HepG2 (cell line): Measurements from ENCODE around the gene RGSL1. TPM values are rescaled to one million over a fixed set of nuclear protein-coding genes. Genes with fewer than 3 reads are reported as not detected.

ENCODE experiments used
- AKAP8 ChIP-seq: sonication (generic); formaldehyde crosslinking; IDR thresholded peaks from 2 replicates; pipeline ENCODE4 v1.5.1; 2020; ENCODE audit warnings: mild to moderate bottlenecking, missing genetic modification reagents
- ATF1 ChIP-seq: IDR thresholded peaks from 2 replicates; pipeline ENCODE4 v1.6.1; 2016; ENCODE audit warnings: mild to moderate bottlenecking, control low read depth
- CCAR2 ChIP-seq: fragments of 200-400 bp; formaldehyde crosslinking; optimal IDR thresholded peaks from 2 replicates; pipeline ENCODE3; 2018; ENCODE audit warnings: low read depth, mild to moderate bottlenecking, low read length, moderate library complexity
- FOXJ3 ChIP-seq: sonication (generic); formaldehyde crosslinking; IDR thresholded peaks from 2 replicates; pipeline ENCODE4 v1.4.0; 2020; ENCODE audit warnings: missing genetic modification reagents, mild to moderate bottlenecking, borderline replicate concordance
- FOXO1 ChIP-seq: sonication (generic); formaldehyde crosslinking; IDR thresholded peaks from 2 replicates; pipeline ENCODE4 v1.4.0; 2020; ENCODE audit warnings: missing genetic modification reagents
- HNF1B ChIP-seq: sonication (generic); formaldehyde crosslinking; IDR thresholded peaks from 2 replicates; pipeline ENCODE4 v1.5.1; 2020; ENCODE audit warnings: mild to moderate bottlenecking, moderate library complexity, missing genetic modification reagents
- HNRNPL ChIP-seq: fragments of 200-400 bp; formaldehyde crosslinking; IDR thresholded peaks from 2 replicates; pipeline ENCODE4 v1.6.1; 2017; ENCODE audit warnings: mild to moderate bottlenecking, low read depth, low read length
- HNRNPUL1 ChIP-seq: fragments of 200-400 bp; formaldehyde crosslinking; IDR thresholded peaks from 2 replicates; pipeline ENCODE4 v1.6.1; 2017; ENCODE audit warnings: low read depth, mild to moderate bottlenecking, low read length, moderate library complexity
- JDP2 ChIP-seq: sonication (generic); formaldehyde crosslinking; IDR thresholded peaks from 2 replicates; pipeline ENCODE4 v1.8.1; 2022; ENCODE audit warnings: missing genetic modification reagents, borderline replicate concordance
- JUNB ChIP-seq: sonication (generic); formaldehyde crosslinking; IDR thresholded peaks from 2 replicates; pipeline ENCODE4 v1.8.0; 2022; ENCODE audit warnings: missing genetic modification reagents, mild to moderate bottlenecking, borderline replicate concordance
- KMT2B ChIP-seq: IDR thresholded peaks from 2 replicates; pipeline ENCODE4 v1.6.1; 2016; ENCODE audit warnings: missing genetic modification reagents, missing compliant biosample characterization
- NFE2L1 ChIP-seq: sonication (generic); formaldehyde crosslinking; IDR thresholded peaks from 2 replicates; pipeline ENCODE4 v1.4.0; 2020; ENCODE audit warnings: missing genetic modification reagents, mild to moderate bottlenecking, borderline replicate concordance
- PPARG ChIP-seq: conservative IDR thresholded peaks from 2 replicates; pipeline ENCODE4 v1.6.1; 2016; ENCODE audit warnings: missing biosample characterization, missing genetic modification reagents
- RFXANK ChIP-seq: IDR thresholded peaks from 2 replicates; pipeline ENCODE4 v1.6.1; 2016
- SPEN ChIP-seq: sonication (generic); formaldehyde crosslinking; IDR thresholded peaks from 2 replicates; pipeline ENCODE4 v1.5.1; 2020; ENCODE audit warnings: low read depth, mild to moderate bottlenecking, missing genetic modification reagents
- TARDBP ChIP-seq: sonication (generic); formaldehyde crosslinking; IDR thresholded peaks from 2 replicates; pipeline ENCODE4 v1.8.0; 2022; ENCODE audit warnings: mild to moderate bottlenecking, missing genetic modification reagents
- YEATS4 ChIP-seq: sonication (generic); formaldehyde crosslinking; IDR thresholded peaks from 2 replicates; pipeline ENCODE4 v1.4.0; 2020; ENCODE audit warnings: missing genetic modification reagents, borderline replicate concordance
- ZBTB21 ChIP-seq: sonication (generic); formaldehyde crosslinking; IDR thresholded peaks from 2 replicates; pipeline ENCODE4 v1.4.0; 2020; ENCODE audit warnings: missing genetic modification reagents
- ZKSCAN8 ChIP-seq: IDR thresholded peaks from 2 replicates; pipeline ENCODE4 v1.6.1; 2016; ENCODE audit warnings: borderline replicate concordance, missing genetic modification reagents, missing compliant biosample characterization
- ZNF264 ChIP-seq: sonication (generic); formaldehyde crosslinking; IDR thresholded peaks from 2 replicates; pipeline ENCODE4 v1.4.0; 2020; ENCODE audit warnings: missing genetic modification reagents
- ZNF282 ChIP-seq: fragments of 450-650 bp; IDR thresholded peaks from 2 replicates; pipeline ENCODE4 v1.6.1; 2018; ENCODE audit not compliant: partially characterized antibody
- ZNF326 ChIP-seq: sonication (generic); formaldehyde crosslinking; IDR thresholded peaks from 2 replicates; pipeline ENCODE4 v1.4.0; 2020; ENCODE audit warnings: missing genetic modification reagents, borderline replicate concordance
- ZNF431 ChIP-seq: sonication (generic); formaldehyde crosslinking; IDR thresholded peaks from 2 replicates; pipeline ENCODE4 v1.9.0; 2022; ENCODE audit warnings: missing genetic modification reagents, low read depth, mild to moderate bottlenecking, borderline replicate concordance
- ZNF597 ChIP-seq: sonication (generic); formaldehyde crosslinking; IDR thresholded peaks from 2 replicates; pipeline ENCODE4 v1.5.0; 2020; ENCODE audit warnings: missing genetic modification reagents
- ZNF607 ChIP-seq: sonication (generic); formaldehyde crosslinking; IDR thresholded peaks from 2 replicates; pipeline ENCODE4 v1.5.1; 2020; ENCODE audit warnings: missing genetic modification reagents, mild to moderate bottlenecking, borderline replicate concordance
- ZSCAN12 ChIP-seq: sonication (generic); formaldehyde crosslinking; IDR thresholded peaks from 2 replicates; pipeline ENCODE4 v1.9.0; 2021; ENCODE audit warnings: mild to moderate bottlenecking, missing genetic modification reagents
- polyA plus RNA-seq, 8 experiments: library from polyadenylated mRNA; depleted of rRNA in 3 of 8; stranded (reverse) in 7 of 8; unstranded in 1 of 8; fragments of >200 nt; fragmentation: Illumina TruSeq in 4 of 8; extraction: Trizol in 4 of 8; gene quantifications; 2 replicates each; pipeline versions ENCODE4 v1.2.1 to v1.2.3, GENCODE V29; 2011 to 2016; ENCODE audit warnings: low read depth in 4 of 8, missing spikeins in 1 of 8, mixed read lengths in 1 of 8; ENCODE audit not compliant: insufficient read depth in 1 of 8
- total RNA-seq, 5 experiments: library from RNA; depleted of rRNA; stranded (reverse); fragments of >200 nt; fragmentation: Illumina TruSeq; extraction: Trizol; gene quantifications; 2 replicates each; pipeline ENCODE4 v1.2.3, GENCODE V29; 2016; ENCODE audit warnings: low read depth in 1 of 5
- TF ChIP-seq, protein P1 (sequence below): sonication (generic); formaldehyde crosslinking; IDR thresholded peaks from 2 replicates; pipeline ENCODE4 v1.8.1; 2023; ENCODE audit warnings: mild to moderate bottlenecking, missing genetic modification reagents

RGSL1 gene
- total and polyA plus RNA-seq, 2 of the 13 experiments (the other 11 are each of a cell fraction or from before 2014, with no cell fraction given), result not detected

- TF ChIP-seq PPARG (0 out of 2 replicates have a peak, but pooled peaks have one; percentile 20), NFE2L1 (CRISPR knock-in tag) (no peak), ATF1 (CRISPR knock-in tag) (no peak), CCAR2 (no peak), RFXANK (CRISPR knock-in tag) (no peak), ZNF607 (CRISPR knock-in tag) (no peak), ZNF264 (CRISPR knock-in tag) (peak; percentile 62), ZKSCAN8 (CRISPR knock-in tag) (no peak), HNRNPUL1 (no peak), FOXJ3 (CRISPR knock-in tag) (peak; percentile 71; the same call in 1 of the 2 replicates), KMT2B (CRISPR knock-in tag) (no peak), SPEN (no peak), ZNF597 (no peak), HNF1B (CRISPR knock-in tag) (no peak), ZNF282 (no peak), JUNB (CRISPR knock-in tag) (no peak), JDP2 (CRISPR knock-in tag) (no peak), HNRNPL (no peak), ZNF431 (CRISPR knock-in tag) (no peak), YEATS4 (CRISPR knock-in tag) (0 out of 2 replicates have a peak, but pooled peaks have one; percentile 21), AKAP8 (CRISPR knock-in tag) (no peak), ZBTB21 (no peak), TARDBP (CRISPR knock-in tag) (peak; percentile 44; the same call in 1 of the 2 replicates), FOXO1 (peak; percentile 61; the same call in 1 of the 2 replicates), ZNF326 (no peak), ZSCAN12 (no peak)
- TF ChIP-seq, protein P1, sequence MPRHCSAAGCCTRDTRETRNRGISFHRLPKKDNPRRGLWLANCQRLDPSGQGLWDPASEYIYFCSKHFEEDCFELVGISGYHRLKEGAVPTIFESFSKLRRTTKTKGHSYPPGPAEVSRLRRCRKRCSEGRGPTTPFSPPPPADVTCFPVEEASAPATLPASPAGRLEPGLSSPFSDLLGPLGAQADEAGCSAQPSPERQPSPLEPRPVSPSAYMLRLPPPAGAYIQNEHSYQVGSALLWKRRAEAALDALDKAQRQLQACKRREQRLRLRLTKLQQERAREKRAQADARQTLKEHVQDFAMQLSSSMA (CRISPR knock-in tag), result no peak
Observed at GRCh38 chr1:182457844-182458243, 7.9 kb downstream of the RGSL1 start (continued).
